HG03039 (cell line): Measurements from ENCODE around the gene HSF4.

Experiments
- ATAC-seq: cut with Tn5 transposase; IDR thresholded peaks from one replicate; pipeline ENCODE4 v1.9.1; 2021; ENCODE audit warnings: mild to moderate bottlenecking, moderate library complexity; ENCODE audit not compliant: unreplicated experiment

HSF4 gene

GRCh38 chr16:67165121-67166078 is 855 bp downstream of the HSF4 start:
- no peak for ATAC-seq

GRCh38 chr16:67166110-67166547 is 1.6 kb downstream of the HSF4 start:
- no peak for ATAC-seq

- ATAC-seq: no peak
Measured at GRCh38 chr16:67166598-67167168, 2.1 kb downstream of the HSF4 start.

- ATAC-seq: no peak
Measured at GRCh38 chr16:67167588-67167987, 3.0 kb downstream of the HSF4 start.

GRCh38 chr16:67169011-67169451 is 4.5 kb downstream of the HSF4 start:
- ATAC-seq: no peak

- ATAC-seq: no peak
Measured at GRCh38 chr16:67169642-67170167, 5.2 kb downstream of the HSF4 start.

GRCh38 chr16:67170168-67170948 is 5.8 kb downstream of the HSF4 start, which contains the start of gene NOL3:
TSS of gene NOL3 (plus strand) at chr16:67170538.
- ATAC-seq: peak; percentile 33

GRCh38 chr16:67170949-67171649 is 6.6 kb downstream of the HSF4 start:
- ATAC-seq: peak; percentile 12

- ATAC-seq: no peak
Measured at GRCh38 chr16:67173323-67173722, 8.8 kb downstream of the HSF4 start.

- no peak for ATAC-seq
Measured at GRCh38 chr16:67173808-67174705, 9.5 kb downstream of the HSF4 start.

GRCh38 chr16:67174706-67175231 is 10.2 kb downstream of the HSF4 start:
- ATAC-seq: no peak

GRCh38 chr16:67176662-67177061 is 12.1 kb downstream of the HSF4 start:
- ATAC-seq: no peak

- no peak for ATAC-seq
Measured at GRCh38 chr16:67177743-67178699, 13.5 kb downstream of the HSF4 start.

GRCh38 chr16:67179421-67180080 is 15.0 kb downstream of the HSF4 start:
- no peak for ATAC-seq

- ATAC-seq: no peak
Measured at GRCh38 chr16:67180166-67180565, 15.6 kb downstream of the HSF4 start.

GRCh38 chr16:67181346-67181745 is 16.8 kb downstream of the HSF4 start:
- ATAC-seq: no peak

GRCh38 chr16:67182288-67182687 is 17.7 kb downstream of the HSF4 start:
- no peak for ATAC-seq

- no peak for ATAC-seq
Measured at GRCh38 chr16:67183284-67183626, 18.7 kb downstream of the HSF4 start.
